MCF 10A (cell line): Measurements from ENCODE around the gene PPP1R14C. TPM values are rescaled to one million over a fixed set of nuclear protein-coding genes. Genes with fewer than 3 reads are reported as not detected.
A peak's percentile ranks its signal among the peaks of the same experiment; 100 is the strongest.

ENCODE experiments used
- BruUV-seq: library from RNA; stranded (reverse); fragments of 400-500 nt; replicated peaks from 2 replicates; lab custom pipeline; 2021; lab: Mats Ljungman, UMichigan
- CTCF ChIA-PET: fragments of 300-600 bp; sonication (Branson Sonifier 250); formaldehyde crosslinking; extraction: SDS; loops from one replicate; lab custom pipeline; 2021; ENCODE audit warnings: antibody characterized with exemption, inconsistent platforms; lab: Yijun Ruan, JAX
- POLR2A ChIA-PET: fragments of 300-600, 350-650 bp; sonication (Branson Sonifier 250); formaldehyde crosslinking; extraction: SDS; loops from one replicate; lab custom pipeline; 2020; ENCODE audit warnings: antibody characterized with exemption, inconsistent platforms; lab: Yijun Ruan, JAX
- DNase-seq: peaks from one replicate; pipeline ENCODE4 v3.0.0-alpha.2; 2018; ENCODE audit not compliant: unreplicated experiment
- H3K27ac Mint-ChIP-seq: one replicate; pipeline ENCODE4 v1.8.0; 2022; ENCODE audit warnings: mild to moderate bottlenecking, low read depth, mixed read lengths; ENCODE audit not compliant: unreplicated experiment
- H3K27me3 Mint-ChIP-seq: one replicate; pipeline ENCODE4 v1.8.0; 2022; ENCODE audit warnings: mixed read lengths; ENCODE audit not compliant: insufficient read depth, unreplicated experiment
- H3K36me3 Mint-ChIP-seq: one replicate; pipeline ENCODE4 v1.8.0; 2022; ENCODE audit warnings: mild to moderate bottlenecking, moderate library complexity, mixed read lengths; ENCODE audit not compliant: insufficient read depth, unreplicated experiment
- H3K4me1 Mint-ChIP-seq: one replicate; pipeline ENCODE4 v1.8.0; 2022; ENCODE audit warnings: mixed read lengths; ENCODE audit not compliant: insufficient read depth, unreplicated experiment
- H3K4me3 Mint-ChIP-seq: one replicate; pipeline ENCODE4 v1.8.0; 2022; ENCODE audit warnings: mild to moderate bottlenecking, moderate library complexity, mixed read lengths; ENCODE audit not compliant: unreplicated experiment
- H3K9me3 Mint-ChIP-seq: one replicate; pipeline ENCODE4 v1.8.0; 2022; ENCODE audit warnings: mixed read lengths; ENCODE audit not compliant: unreplicated experiment
- intact Hi-C: fragments of 100-400 bp; cut with micrococcal nuclease; formaldehyde crosslinking; loops from 2 replicates; pipeline ENCODE4 v1.14.1; 2022
- total RNA-seq: library from RNA; stranded (reverse); gene quantifications from 2 replicates; pipeline ENCODE4 v1.2.3, GENCODE V29; 2022
- TF ChIP-seq, protein P1 (sequence below): fragments of 200-600 bp; IDR thresholded peaks from one replicate; pipeline ENCODE4 v1.8.0; 2022; ENCODE audit warnings: antibody characterized with exemption, mild to moderate bottlenecking; ENCODE audit not compliant: unreplicated experiment

Gene PPP1R14C
- total RNA-seq, 1 experiment from 2014 or later = 32.0 TPM

- TF ChIP-seq, protein P1, sequence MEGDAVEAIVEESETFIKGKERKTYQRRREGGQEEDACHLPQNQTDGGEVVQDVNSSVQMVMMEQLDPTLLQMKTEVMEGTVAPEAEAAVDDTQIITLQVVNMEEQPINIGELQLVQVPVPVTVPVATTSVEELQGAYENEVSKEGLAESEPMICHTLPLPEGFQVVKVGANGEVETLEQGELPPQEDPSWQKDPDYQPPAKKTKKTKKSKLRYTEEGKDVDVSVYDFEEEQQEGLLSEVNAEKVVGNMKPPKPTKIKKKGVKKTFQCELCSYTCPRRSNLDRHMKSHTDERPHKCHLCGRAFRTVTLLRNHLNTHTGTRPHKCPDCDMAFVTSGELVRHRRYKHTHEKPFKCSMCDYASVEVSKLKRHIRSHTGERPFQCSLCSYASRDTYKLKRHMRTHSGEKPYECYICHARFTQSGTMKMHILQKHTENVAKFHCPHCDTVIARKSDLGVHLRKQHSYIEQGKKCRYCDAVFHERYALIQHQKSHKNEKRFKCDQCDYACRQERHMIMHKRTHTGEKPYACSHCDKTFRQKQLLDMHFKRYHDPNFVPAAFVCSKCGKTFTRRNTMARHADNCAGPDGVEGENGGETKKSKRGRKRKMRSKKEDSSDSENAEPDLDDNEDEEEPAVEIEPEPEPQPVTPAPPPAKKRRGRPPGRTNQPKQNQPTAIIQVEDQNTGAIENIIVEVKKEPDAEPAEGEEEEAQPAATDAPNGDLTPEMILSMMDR = no peak
- intact Hi-C loops = no loop called here
- H3K9me3 Mint-ChIP-seq = no peaks in the 10 kb centered on the region
- no peak for DNase-seq
- POLR2A ChIA-PET = interaction anchor here (0.7 to 2.9 kb wide), 9 partner anchors 47 to 112 kb away, joined by 3 to 16 read pairs (median 4); no protein-coding TSS in a partner anchor
- BruUV-seq = no TSS peak
- peaks cover 28% of the 10 kb centered on the region for H3K4me1 Mint-ChIP-seq
- peak overlapping the region; percentile 14 for H3K27ac Mint-ChIP-seq
- no peaks in the 10 kb centered on the region for H3K27me3 Mint-ChIP-seq
- no peak overlapping the region for H3K4me3 Mint-ChIP-seq
- CTCF ChIA-PET = interaction anchor here (1.6 kb wide), 1 partner anchor 129 kb away, joined by 7 read pairs; no protein-coding TSS in a partner anchor
- H3K36me3 Mint-ChIP-seq = peaks cover 13% of the 10 kb centered on the region
These were observed 65.9 kb downstream of the PPP1R14C start for GRCh38 chr6:150208611-150209352.

DNA sequence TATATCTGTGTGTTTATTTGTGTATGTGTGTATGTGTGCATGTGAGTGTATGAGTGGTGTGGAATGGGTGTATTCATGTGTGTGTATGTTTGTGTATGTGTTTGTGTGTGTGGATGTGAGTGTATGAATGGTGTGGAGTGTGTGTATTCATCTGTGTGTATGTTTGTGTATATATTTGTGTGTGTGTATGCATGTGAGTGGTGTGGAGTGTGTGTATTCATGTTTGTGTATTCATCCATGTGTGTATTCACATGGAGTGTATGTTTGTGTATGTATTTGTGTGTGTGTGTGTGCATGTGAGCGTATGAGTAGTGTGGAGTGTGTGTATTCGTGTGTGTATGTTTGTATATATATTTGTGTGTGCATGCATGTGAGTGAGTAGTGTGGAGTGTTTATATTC lies 66.6 kb downstream of the PPP1R14C start:
- H3K9me3 Mint-ChIP-seq = no peaks in the 10 kb centered on the region
- no peak overlapping the region for H3K4me3 Mint-ChIP-seq
- intact Hi-C loops = no loop called here
- no peaks in the 10 kb centered on the region for H3K27me3 Mint-ChIP-seq
- TF ChIP-seq, protein P1 = no peak
- CTCF ChIA-PET = interaction anchor here (1.6 kb wide), 1 partner anchor 130 kb away, joined by 7 read pairs; no protein-coding TSS in a partner anchor
- no TSS peak for BruUV-seq
- no peak for DNase-seq
- peaks cover 7% of the 10 kb centered on the region for H3K36me3 Mint-ChIP-seq
- no peak overlapping the region for H3K27ac Mint-ChIP-seq
- peaks cover 25% of the 10 kb centered on the region for H3K4me1 Mint-ChIP-seq
- POLR2A ChIA-PET = interaction anchor here (0.7 to 2.9 kb wide), 7 partner anchors 47 to 68 kb away, joined by 3 to 16 read pairs (median 4); no protein-coding TSS in a partner anchor

- BruUV-seq = no TSS peak
- no peak overlapping the region for H3K27ac Mint-ChIP-seq
- peaks cover 25% of the 10 kb centered on the region for H3K4me1 Mint-ChIP-seq
- H3K36me3 Mint-ChIP-seq = peaks cover 6% of the 10 kb centered on the region
- no peak overlapping the region for H3K4me3 Mint-ChIP-seq
- CTCF ChIA-PET = interaction anchor here (0.5 to 1.2 kb wide), 6 partner anchors 23 to 1876 kb away, joined by 3 to 4 read pairs (median 3); no protein-coding TSS in a partner anchor
- H3K9me3 Mint-ChIP-seq = no peaks in the 10 kb centered on the region
- H3K27me3 Mint-ChIP-seq = no peaks in the 10 kb centered on the region
- TF ChIP-seq, protein P1 = no peak
- POLR2A ChIA-PET = interaction anchor here (0.7 to 2.5 kb wide), 10 partner anchors 12 to 68 kb away, joined by 3 to 12 read pairs (median 4); partner anchors contain the start of gene PPP1R14C
- intact Hi-C loops = no loop called here
- no peak for DNase-seq
These were observed 69.1 kb downstream of the PPP1R14C start for GRCh38 chr6:150211700-150212511.
